Dendritic cell treated with granulocyte-macrophage colony-stimulating factor and Interleukin-4, amounts not matched to agents 40 ng/mL and 50 ng/mL, for 4 days (primary cell): ENCODE data around the gene MYNN.

Source experiments
- H3K27ac Mint-ChIP-seq: one replicate; pipeline ENCODE4 v1.8.0; 2022; ENCODE audit warnings: mild to moderate bottlenecking, mixed read lengths
- H3K27me3 Mint-ChIP-seq: one replicate; pipeline ENCODE4 v1.8.0; 2022; ENCODE audit warnings: mild to moderate bottlenecking, mixed read lengths
- H3K36me3 Mint-ChIP-seq: one replicate; pipeline ENCODE4 v1.8.0; 2022; ENCODE audit warnings: low read depth, mixed read lengths
- H3K4me1 Mint-ChIP-seq: one replicate; pipeline ENCODE4 v1.8.0; 2022; ENCODE audit warnings: low read depth, mixed read lengths
- H3K4me3 Mint-ChIP-seq: one replicate; pipeline ENCODE4 v1.8.0; 2022; ENCODE audit warnings: mild to moderate bottlenecking, moderate library complexity, mixed read lengths
- H3K9me3 Mint-ChIP-seq: one replicate; pipeline ENCODE4 v1.8.0; 2022; ENCODE audit warnings: mixed read lengths
- intact Hi-C: fragments of 100-400 bp; cut with micrococcal nuclease; formaldehyde crosslinking; loops from one replicate; pipeline ENCODE4 v1.15.0; 2022

The MYNN gene

GRCh38 chr3:169790687-169791429 lies 17.7 kb downstream of the MYNN start:
- Mint-ChIP-seq H3K4me3 (no peak overlapping the region), H3K27me3 (no peaks in the 10 kb centered on the region), H3K27ac (no peak overlapping the region), H3K9me3 (no peaks in the 10 kb centered on the region), H3K36me3 (peaks cover 48% of the 10 kb centered on the region), H3K4me1 (no peaks in the 10 kb centered on the region)
- intact Hi-C loops, result no loop called here

GRCh38 chr3:169792359-169792758 lies 19.2 kb downstream of the MYNN start:
- Mint-ChIP-seq H3K27me3 (no peaks in the 10 kb centered on the region), H3K4me1 (no peaks in the 10 kb centered on the region), H3K4me3 (no peak overlapping the region), H3K36me3 (peaks cover 34% of the 10 kb centered on the region), H3K27ac (no peak overlapping the region), H3K9me3 (no peaks in the 10 kb centered on the region)
- intact Hi-C loops, result no loop called here

GRCh38 chr3:169804681-169805080 lies 31.5 kb downstream of the MYNN start:
- H3K4me1 Mint-ChIP-seq, result peaks cover 6% of the 10 kb centered on the region
- H3K27me3 Mint-ChIP-seq, result no peaks in the 10 kb centered on the region
- H3K4me3 Mint-ChIP-seq, result no peak overlapping the region
- no peaks in the 10 kb centered on the region for H3K9me3 Mint-ChIP-seq
- H3K27ac Mint-ChIP-seq, result no peak overlapping the region
- intact Hi-C loops, result no loop called here
- H3K36me3 Mint-ChIP-seq, result no peaks in the 10 kb centered on the region

GRCh38 chr3:169809230-169809795 lies 36.1 kb downstream of the MYNN start:
- no peak overlapping the region for H3K4me3 Mint-ChIP-seq
- H3K27me3 Mint-ChIP-seq, result peaks cover 20% of the 10 kb centered on the region
- no peak overlapping the region for H3K27ac Mint-ChIP-seq

GRCh38 chr3:169811631-169812331 lies 38.6 kb downstream of the MYNN start:
- Mint-ChIP-seq H3K4me1 (peaks cover 37% of the 10 kb centered on the region), H3K36me3 (peaks cover 5% of the 10 kb centered on the region), H3K27me3 (peaks cover 22% of the 10 kb centered on the region), H3K4me3 (peak overlapping the region; percentile 80), H3K9me3 (peaks cover 12% of the 10 kb centered on the region), H3K27ac (peak overlapping the region; percentile 75)
- intact Hi-C loops, result loop anchor here (5.0 kb wide), 1 partner anchor 34 kb away; no protein-coding TSS in a partner anchor

More at GRCh38 chr3:169809230-169809795, 36.1 kb downstream of the MYNN start:
- Mint-ChIP-seq H3K36me3 (no peaks in the 10 kb centered on the region), H3K4me1 (peaks cover 35% of the 10 kb centered on the region), H3K9me3 (no peaks in the 10 kb centered on the region)
- intact Hi-C loops, result no loop called here

GRCh38 chr3:169812332-169813235 lies 39.4 kb downstream of the MYNN start, which contains the start of the genes LRRC34 and LRRIQ4:
TSS of gene LRRC34 (minus strand) at chr3:169812904. CDS start at chr3:169812548, 356 bp downstream.
TSS of gene LRRIQ4 (plus strand) at chr3:169812870. CDS start at chr3:169821922, 9,052 bp downstream.
- Mint-ChIP-seq H3K4me1 (peaks cover 37% of the 10 kb centered on the region), H3K27ac (peak within 1 kb of the TSS; percentile 75), H3K36me3 (peaks cover 5% of the 10 kb centered on the region), H3K9me3 (peaks cover 12% of the 10 kb centered on the region), H3K4me3 (peak within 1 kb of the TSS; percentile 80), H3K27me3 (peaks cover 22% of the 10 kb centered on the region)
- intact Hi-C loops, result loop anchor here (1.0 to 5.0 kb wide), 2 partner anchors 35 to 49 kb away; no protein-coding TSS in a partner anchor

- intact Hi-C loops, result loop anchor here (1.0 to 5.0 kb wide), 2 partner anchors 36 to 50 kb away; no protein-coding TSS in a partner anchor
- H3K27me3 Mint-ChIP-seq, result peaks cover 22% of the 10 kb centered on the region
- H3K27ac Mint-ChIP-seq, result peak overlapping the region; percentile 75
- H3K9me3 Mint-ChIP-seq, result peaks cover 12% of the 10 kb centered on the region
- peaks cover 5% of the 10 kb centered on the region for H3K36me3 Mint-ChIP-seq
- H3K4me3 Mint-ChIP-seq, result peak overlapping the region; percentile 80
- peaks cover 42% of the 10 kb centered on the region for H3K4me1 Mint-ChIP-seq
These were observed 40.1 kb downstream of the MYNN start for GRCh38 chr3:169813278-169813677.

- Mint-ChIP-seq H3K27me3 (peaks cover 22% of the 10 kb centered on the region), H3K27ac (peak overlapping the region; percentile 75), H3K4me3 (peak overlapping the region; percentile 80), H3K36me3 (peaks cover 5% of the 10 kb centered on the region), H3K9me3 (peaks cover 12% of the 10 kb centered on the region), H3K4me1 (peaks cover 44% of the 10 kb centered on the region)
- intact Hi-C loops, result loop anchor here (1.0 to 5.0 kb wide), 2 partner anchors 37 to 51 kb away; no protein-coding TSS in a partner anchor
These were observed 40.7 kb downstream of the MYNN start for GRCh38 chr3:169813757-169814517.

GRCh38 chr3:169815590-169816150 lies 42.5 kb downstream of the MYNN start:
- intact Hi-C loops, result no loop called here
- H3K36me3 Mint-ChIP-seq, result peaks cover 5% of the 10 kb centered on the region
- H3K9me3 Mint-ChIP-seq, result peaks cover 12% of the 10 kb centered on the region
- H3K27me3 Mint-ChIP-seq, result peaks cover 22% of the 10 kb centered on the region
- H3K4me1 Mint-ChIP-seq, result peaks cover 39% of the 10 kb centered on the region
- no peak overlapping the region for H3K27ac Mint-ChIP-seq
- H3K4me3 Mint-ChIP-seq, result no peak overlapping the region

GRCh38 chr3:169818316-169818715 lies 45.1 kb downstream of the MYNN start:
- intact Hi-C loops, result no loop called here
- peaks cover 12% of the 10 kb centered on the region for H3K9me3 Mint-ChIP-seq
- peaks cover 20% of the 10 kb centered on the region for H3K4me1 Mint-ChIP-seq
- H3K36me3 Mint-ChIP-seq, result peaks cover 5% of the 10 kb centered on the region
- no peak overlapping the region for H3K27ac Mint-ChIP-seq
- H3K4me3 Mint-ChIP-seq, result no peak overlapping the region
- H3K27me3 Mint-ChIP-seq, result peaks cover 10% of the 10 kb centered on the region

GRCh38 chr3:169822091-169822490 lies 48.9 kb downstream of the MYNN start:
- Mint-ChIP-seq H3K27ac (no peak overlapping the region), H3K27me3 (peaks cover 3% of the 10 kb centered on the region), H3K4me1 (peaks cover 8% of the 10 kb centered on the region), H3K36me3 (no peaks in the 10 kb centered on the region), H3K4me3 (no peak overlapping the region), H3K9me3 (no peaks in the 10 kb centered on the region)
- intact Hi-C loops, result no loop called here

GRCh38 chr3:169822540-169822939 lies 49.3 kb downstream of the MYNN start:
- Mint-ChIP-seq H3K9me3 (no peaks in the 10 kb centered on the region), H3K27me3 (peaks cover 3% of the 10 kb centered on the region), H3K27ac (no peak overlapping the region), H3K36me3 (no peaks in the 10 kb centered on the region), H3K4me1 (peaks cover 8% of the 10 kb centered on the region), H3K4me3 (no peak overlapping the region)
- intact Hi-C loops, result no loop called here
